GM19238 (cell line): ENCODE data around the gene LILRB3.
"Not testable (repeated sequence)": the region's sequence is repeated elsewhere in the genome, so short reads cannot be mapped to it uniquely, and the experiment has no call there.

Experiments
- DNase-seq: peaks from one replicate; pipeline ENCODE4 v3.0.0; 2011; ENCODE audit warnings: low spot score; ENCODE audit not compliant: insufficient read length

LILRB3 gene

DNA sequence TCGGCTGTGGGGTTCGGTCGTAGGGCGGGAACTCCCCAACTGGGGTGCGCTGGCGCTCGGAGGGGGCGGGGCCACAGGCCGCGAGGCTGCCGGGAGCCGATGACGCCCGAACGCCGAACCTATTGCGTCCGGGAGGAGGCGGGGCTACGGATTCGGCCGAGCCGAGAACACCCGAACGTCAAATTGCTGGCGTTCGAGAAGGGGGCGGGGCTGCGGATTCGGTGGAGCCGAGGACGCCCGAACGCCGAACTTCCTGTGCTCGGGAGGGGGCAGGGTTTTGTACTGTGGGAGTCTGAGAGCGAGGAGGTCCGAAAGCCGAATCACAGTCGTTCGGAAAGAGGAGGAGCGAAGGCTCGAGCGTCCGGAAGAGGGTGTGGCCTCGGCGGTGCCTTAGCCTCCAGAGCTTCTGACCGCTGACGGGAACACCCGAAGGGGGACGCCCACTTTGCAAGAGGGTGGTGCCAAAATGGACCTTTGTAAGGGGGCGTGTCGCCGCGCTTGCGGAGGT, 32.2 kb downstream of the LILRB3 start:
- DNase-seq = peak; percentile 77

DNA sequence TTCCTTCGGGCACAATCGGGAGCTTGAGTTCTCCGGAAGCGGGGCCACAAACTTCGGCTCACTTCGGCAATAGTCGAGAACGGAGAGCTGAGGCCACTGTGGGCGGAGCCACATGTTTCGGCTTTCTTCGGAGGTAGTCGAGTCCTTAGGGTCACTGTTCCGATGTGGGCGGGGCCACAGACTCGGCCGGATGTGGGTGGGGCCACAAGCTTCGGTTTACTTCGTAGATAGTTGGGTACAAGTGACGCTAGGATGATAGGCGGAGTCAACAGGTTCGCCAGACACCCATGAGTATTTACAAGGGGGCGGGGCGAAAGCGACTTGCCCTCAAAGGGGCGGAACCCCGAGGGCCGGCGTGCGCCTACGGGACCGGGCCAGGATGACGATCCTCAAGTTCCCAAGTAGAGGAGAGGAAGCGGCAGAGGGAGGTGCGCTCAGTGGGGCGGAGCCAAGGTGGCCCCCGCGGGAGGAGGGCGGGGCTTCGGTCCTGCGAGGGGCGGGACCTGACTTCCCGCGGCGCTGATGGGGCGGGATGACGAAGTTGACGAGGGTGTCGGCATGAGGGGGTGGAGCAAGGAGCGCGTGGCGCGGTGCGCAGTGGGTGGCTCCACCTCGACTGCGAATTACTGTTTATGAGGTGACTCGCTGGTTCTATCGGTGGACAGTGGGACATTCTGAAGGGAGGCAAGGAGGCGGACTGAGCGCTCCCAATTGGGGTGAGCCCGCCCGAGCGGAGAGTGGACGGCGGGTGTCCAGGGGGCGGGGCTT, 32.9 kb downstream of the LILRB3 start:
- peak; percentile 92 for DNase-seq

DNA sequence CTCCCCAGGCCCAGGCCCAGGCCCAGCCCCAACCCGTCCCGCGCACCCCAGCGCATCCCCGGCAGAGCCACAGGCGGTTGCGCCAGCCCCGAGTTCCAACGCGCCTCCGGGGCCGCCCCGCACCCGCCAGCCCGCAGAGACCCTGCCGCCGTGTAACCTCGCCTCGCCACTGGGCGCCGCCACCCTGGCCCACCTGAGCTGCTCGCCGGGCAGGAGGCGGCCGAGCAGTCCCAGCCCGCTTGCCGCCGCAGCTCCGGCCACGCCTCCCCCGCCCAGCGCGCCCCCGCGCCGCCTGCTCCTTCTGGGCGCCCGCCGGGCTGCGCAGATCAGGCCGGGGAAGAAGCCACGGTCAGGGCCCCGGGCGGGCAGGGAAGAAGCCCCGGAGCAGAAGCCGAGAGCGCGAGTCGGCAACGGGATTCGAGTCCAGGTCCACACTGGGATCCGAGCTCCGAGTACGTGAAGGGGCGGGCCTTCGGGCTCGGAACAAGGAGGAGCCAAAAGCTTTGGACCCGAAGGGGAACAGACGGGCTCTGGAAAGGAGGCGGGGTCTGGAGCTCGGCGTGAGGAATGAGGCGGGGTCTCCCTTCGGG, 33.6 kb downstream of the LILRB3 start, which contains the start of gene MBOAT7:
Gene MBOAT7 (minus strand): TSS at position 436 of the 590 bp plus-strand sequence. CDS start 1,072 bp downstream, outside the sequence.
- peak; percentile 82 for DNase-seq

DNA sequence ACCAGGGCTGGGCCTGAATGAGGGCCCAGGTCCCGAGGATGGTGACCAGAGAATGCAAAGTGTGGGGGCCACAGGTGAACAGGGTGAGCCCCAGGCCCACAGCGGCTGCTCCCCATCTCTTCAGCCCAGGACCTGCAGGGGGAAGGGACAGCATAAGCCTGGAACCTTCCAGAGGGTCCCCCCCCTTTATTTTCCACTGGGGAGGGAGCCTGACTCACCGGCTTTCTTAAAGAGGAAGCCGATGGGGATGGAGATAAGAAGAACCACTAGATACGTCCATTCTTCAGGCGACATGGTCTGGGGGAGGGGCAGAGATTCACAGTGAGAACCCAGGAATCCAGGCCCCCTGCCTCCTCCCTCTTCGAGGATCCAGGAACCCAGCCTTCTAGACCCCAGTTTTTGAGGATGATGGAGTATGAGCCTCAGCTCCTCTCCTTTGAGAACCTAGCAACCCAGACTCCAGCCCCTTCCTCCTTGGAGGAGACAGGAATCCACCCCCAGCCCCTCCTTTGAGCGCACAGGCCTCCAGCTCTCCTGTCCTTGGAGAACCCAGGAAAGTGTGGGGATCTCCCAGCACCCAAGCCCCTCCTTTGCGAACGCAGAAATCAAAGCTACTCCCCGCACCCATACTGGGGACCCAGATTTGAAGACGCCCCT, 34.5 kb downstream of the LILRB3 start:
- DNase-seq = no peak

DNA sequence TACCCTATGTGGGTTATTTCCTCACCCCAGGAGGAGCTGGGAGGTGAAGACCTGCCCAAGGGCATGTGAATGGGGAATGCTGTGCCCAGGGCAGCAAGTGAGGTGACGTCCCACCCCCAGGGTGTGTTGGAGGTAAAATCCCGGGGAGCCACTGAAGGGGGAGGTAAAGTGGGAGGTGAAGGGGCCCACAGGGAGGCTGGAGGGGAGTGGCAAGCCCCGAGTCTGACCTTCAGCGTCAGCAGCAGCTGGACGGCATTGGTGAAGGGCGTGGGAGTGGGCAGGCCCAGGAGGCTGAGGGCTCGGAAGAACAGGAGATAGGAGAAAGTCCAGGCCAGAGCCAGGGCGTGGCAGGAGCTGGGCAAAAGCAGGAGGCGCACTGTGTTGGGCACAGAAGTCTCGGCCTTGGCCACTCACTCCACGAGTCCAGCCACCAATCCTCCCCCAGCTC, 35.8 kb downstream of the LILRB3 start:
- DNase-seq = no peak

DNA sequence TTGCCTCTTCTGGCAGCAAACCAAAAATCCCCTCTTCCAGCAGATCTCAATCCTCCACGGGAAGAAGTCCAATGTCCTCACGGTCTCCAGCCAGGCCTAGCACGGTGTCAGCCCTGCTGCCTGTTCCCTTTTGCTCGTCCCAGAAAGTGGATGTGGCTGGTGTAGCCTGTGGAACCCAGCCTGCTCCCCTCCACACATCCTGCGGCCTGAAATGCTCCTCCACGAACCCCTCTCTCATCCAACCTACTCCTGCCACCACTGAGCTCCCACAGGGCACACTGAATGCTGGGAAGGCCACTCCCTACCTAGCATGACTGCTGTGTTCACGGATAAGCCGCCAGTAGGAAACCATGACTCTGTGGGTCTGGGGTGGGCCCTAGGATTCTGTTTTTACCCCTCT, 36.5 kb downstream of the LILRB3 start:
- no peak for DNase-seq

DNA sequence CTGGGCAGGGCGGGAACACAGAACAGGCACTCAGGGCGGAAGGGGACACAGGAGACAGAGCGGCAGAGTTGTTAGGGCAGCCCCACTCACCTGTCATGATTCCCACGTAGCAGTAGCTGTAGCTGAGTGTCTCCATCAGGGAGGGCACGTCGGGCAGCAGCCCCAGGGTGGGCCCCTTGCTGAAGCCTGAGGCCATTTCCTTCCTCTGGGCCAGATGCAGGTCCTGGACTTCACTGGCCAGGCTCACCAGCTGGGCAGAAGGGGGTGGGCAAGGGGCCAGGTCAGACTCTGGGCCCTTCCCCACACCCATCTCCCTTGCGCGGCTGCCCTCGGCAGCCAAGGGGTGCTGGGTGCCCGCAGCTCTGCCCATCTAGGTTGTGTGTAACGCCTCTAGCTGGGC, 39.4 kb downstream of the LILRB3 start:
- no peak for DNase-seq

DNA sequence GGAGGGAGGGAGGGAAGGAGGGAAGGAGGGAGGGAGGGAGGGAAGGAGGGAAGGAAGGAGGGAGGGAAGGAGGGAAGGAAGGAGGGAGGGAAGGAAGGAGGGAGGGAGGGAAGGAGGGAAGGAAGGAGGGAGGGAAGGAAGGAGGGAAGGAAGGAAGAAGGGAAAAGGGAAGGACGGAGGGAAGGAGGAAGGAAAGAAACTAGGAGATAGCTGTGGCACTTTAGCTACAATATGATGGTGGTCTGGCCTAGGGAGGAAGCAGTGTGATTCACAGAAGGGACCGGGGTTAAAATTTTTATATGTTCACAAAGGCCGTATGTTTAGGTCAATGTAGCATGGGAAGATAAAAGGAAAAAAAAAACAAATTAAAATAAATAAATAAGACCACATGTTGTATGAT, 40.9 kb downstream of the LILRB3 start:
- DNase-seq = not testable (repeated sequence)

DNA sequence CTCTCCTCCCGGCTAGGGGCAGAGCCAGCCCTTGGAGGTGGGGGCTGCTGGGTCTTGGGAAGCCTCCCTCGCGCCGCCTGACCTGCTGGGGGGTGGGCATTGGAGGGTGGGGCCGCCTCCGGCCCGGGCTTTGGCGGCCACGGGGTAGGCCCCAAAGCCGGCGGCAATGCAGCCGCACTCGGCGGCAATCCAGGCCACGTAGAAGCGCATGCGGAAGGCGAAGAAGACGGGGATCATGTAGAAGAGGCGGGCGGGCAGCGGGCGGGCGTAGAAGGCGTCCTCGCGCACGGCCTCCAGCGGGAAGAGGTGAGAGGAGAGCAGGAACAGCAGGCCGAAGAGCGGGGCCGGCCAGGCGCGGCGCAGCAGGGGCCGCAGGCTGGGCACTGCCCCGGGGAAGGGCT, 42.1 kb downstream of the LILRB3 start:
- no peak for DNase-seq

- DNase-seq = no peak
These were observed 42.8 kb downstream of the LILRB3 start for GRCh38 chr19:54179921-54180461.

GRCh38 chr19:54179262-54179852, 43.5 kb downstream of the LILRB3 start:
- DNase-seq = no peak

- no peak for DNase-seq
These were observed 44.1 kb downstream of the LILRB3 start for GRCh38 chr19:54178581-54179261.

- DNase-seq = no peak
These were observed 48.6 kb downstream of the LILRB3 start for GRCh38 chr19:54173951-54174834.

DNA sequence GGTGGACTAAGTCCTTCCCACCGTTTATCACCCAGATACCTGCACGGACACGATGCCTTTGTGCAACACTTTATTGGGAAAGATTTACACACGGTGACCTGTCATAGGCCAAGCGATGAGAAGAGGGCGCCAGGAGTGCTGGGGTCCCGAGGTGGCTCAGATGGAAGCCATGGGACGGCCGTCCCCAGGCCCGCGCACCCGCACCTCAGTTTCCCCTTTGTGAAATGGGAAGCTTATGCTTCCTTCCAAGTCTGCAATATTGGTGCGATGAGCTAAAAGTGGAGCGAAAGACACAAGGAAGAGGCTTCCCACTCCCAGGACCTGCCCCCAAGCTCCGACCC, 49.5 kb downstream of the LILRB3 start:
- DNase-seq = no peak

DNA sequence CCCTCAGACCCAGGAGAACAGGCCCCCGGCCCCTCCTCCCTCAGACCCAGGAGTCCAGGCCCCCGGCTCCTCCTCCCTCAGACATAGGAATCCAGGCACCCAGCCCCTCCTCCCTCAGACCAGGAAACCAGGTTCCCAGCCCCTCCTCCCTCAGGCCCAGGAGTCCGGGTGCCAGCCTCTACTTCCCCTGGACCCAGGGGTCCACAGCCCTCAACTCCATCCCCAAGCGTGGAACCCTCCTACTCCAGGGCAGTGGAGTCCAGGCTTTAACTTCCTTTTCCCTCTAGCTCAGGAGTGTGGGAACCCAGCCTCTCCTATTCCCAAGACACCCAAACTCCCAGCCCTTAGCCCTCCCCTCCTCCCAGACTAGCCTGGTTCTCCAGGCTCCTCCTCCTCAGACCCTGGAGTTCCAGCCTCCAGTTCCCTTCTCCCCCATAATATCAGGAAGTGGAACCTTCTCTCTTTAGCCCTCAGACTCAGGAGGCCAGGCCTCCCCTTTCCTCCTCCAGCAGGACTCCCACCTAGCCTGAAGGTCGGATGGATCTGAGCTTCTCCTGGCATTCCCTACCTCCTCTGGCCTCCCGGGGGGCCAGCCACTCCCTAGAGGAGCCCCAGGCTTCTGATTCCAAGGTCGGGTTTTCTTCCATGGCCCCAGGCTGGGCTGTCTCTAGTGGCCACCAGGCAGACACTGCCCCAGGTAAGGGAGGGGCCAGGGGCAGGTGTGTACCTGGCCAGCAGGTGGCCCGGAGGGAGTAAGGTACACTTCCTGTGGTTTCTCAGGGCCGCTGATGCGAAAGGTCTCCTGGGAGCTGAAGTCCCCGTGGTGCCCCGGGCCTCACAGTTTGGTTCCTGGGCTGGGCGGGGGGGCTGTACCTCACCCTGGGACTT, 50.1 kb downstream of the LILRB3 start, which contains the start of gene TMC4:
Gene TMC4 (minus strand): TSS at position 690 of the 888 bp plus-strand sequence. CDS start 43 bp downstream, at position 647.
- DNase-seq = no peak

DNA sequence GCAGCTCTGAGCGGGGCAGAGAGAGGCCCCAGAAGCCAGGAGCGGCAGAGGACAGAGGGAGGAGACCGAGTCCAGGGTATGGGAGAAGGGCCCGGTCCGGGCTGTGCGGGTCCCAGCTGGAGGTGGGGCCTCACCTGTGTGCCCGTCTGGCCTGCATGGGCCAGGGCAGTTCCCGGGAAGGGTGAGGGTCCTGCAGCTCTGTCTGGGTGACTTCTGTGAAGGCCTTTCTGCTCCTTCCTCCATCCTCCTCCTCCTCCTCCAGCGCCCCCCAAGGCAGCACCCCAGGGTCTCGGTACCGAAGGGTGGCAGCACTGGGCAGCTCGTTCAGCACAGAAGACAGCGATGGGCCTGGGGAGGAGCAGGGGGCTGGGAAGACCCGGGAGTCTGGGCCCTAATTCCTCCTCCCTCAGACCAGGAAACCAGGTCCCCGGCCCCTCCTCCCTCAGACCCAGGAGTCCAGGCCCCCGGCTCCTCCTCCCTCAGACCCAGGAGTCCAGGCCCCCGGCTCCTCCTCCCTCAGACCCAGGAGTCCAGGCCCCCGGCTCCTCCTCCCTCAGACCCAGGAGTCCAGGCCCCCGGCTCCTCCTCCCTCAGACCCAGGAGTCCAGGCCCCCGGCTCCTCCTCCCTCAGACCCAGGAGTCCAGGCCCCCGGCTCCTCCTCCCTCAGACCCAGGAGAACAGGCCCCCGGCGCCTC, 50.9 kb downstream of the LILRB3 start:
- DNase-seq = not testable (repeated sequence)

- DNase-seq = no peak
These were observed 53.6 kb downstream of the LILRB3 start for GRCh38 chr19:54169149-54169740.
